ENCODE measurements around the gene C5orf47.

DNA sequence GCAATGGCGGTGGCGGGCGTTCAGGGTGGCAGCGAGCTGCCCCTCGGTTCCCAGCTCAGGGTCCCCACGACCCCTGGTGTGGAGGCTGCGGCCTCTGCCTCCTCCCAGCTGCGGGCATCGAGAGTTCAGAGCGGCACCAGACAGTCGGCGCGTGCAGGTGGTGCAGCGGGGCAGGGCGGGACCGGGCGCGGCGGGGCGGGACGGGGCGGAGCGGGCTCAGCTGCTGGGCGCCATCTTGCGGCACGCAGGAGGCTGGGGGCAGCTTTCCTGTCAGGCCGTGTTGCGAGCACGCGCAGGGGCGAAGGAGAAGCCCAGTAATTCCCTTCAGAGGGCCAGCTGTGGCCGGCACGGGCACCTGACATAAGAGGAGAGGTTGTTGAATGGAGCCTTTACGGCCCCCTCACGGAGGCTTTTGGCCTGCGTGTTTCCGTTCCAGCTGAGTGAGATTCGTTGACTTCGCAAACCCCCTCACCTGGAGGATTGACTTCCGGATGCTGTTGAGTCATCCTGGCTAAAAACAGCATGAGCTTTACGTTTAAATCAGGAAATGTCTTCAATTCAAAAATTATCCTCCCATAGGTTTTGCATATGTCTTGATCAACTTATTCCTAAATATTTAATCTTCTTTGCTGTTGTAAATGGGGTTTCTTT is 587 bp downstream of the C5orf47 start:
- no peak for TF ChIP-seq POLR2AphosphoS5 (IDR thresholded peaks at IDR 0.05; ENCODE audit: borderline replicate concordance, low read depth, low read length)
- TF ChIP-seq EZH2 (IDR thresholded peaks at IDR 0.05) = no peak
- no peak for TF ChIP-seq FOXP2 (optimal IDR thresholded peaks at IDR 0.05; ENCODE audit: control extremely low read depth, extremely low read length, insufficient read depth)
